Loucy (cell line): ENCODE measurements around the gene ARG1.
"Not testable (repeated sequence)": the region's sequence is repeated elsewhere in the genome, so short reads cannot be mapped to it uniquely, and the experiment has no call there.

Experiments
- CTCF ChIP-seq: fragments of 200-600 bp; sonication (generic); conservative IDR thresholded peaks from 2 replicates; pipeline ENCODE4 v1.5.1; 2014; ENCODE audit warnings: mild to moderate bottlenecking, antibody characterized with exemption, low read length
- EZH2phosphoT487 ChIP-seq: fragments of 200-600 bp; IDR thresholded peaks from 2 replicates; pipeline ENCODE4 v1.6.1; 2018; ENCODE audit warnings: antibody characterized with exemption, mild to moderate bottlenecking, moderate library complexity, borderline replicate concordance

- not testable (repeated sequence) for TF ChIP-seq CTCF, EZH2phosphoT487
These were observed 34.4 kb upstream of the ARG1 start for GRCh38 chr6:131538615-131539014.
